Adipocyte (in vitro differentiated cells): ENCODE results near the gene UBE2E1.

ENCODE experiments used
- DNase-seq: peaks from one replicate; pipeline ENCODE4 v3.0.0-alpha.2; 2015; ENCODE audit warnings: low read depth
- H3K27me3 ChIP-seq: replicated peaks from 2 replicates; pipeline ENCODE4 v1.7.0; 2013; ENCODE audit warnings: mild to moderate bottlenecking, low read length, moderate library complexity; ENCODE audit not compliant: control insufficient read depth, insufficient read depth
- H3K36me3 ChIP-seq: 2 replicates; pipeline ENCODE4 v1.7.0; 2013; ENCODE audit warnings: low read length, mild to moderate bottlenecking, moderate library complexity; ENCODE audit not compliant: control insufficient read depth, insufficient read depth, severe bottlenecking
- H3K4me1 ChIP-seq: 2 replicates; pipeline ENCODE4 v1.7.0; 2013; ENCODE audit warnings: mild to moderate bottlenecking, low read length, moderate library complexity; ENCODE audit not compliant: control insufficient read depth, insufficient read depth
- H3K4me3 ChIP-seq: 2 replicates; pipeline ENCODE4 v1.7.0; 2013; ENCODE audit warnings: mild to moderate bottlenecking, low read length, moderate library complexity
- H3K9ac ChIP-seq: 2 replicates; pipeline ENCODE4 v1.7.0; 2013; ENCODE audit warnings: mild to moderate bottlenecking, low read length, moderate library complexity
- H3K9me3 ChIP-seq: 2 replicates; pipeline ENCODE4 v1.7.0; 2013; ENCODE audit warnings: mild to moderate bottlenecking, low read length, moderate library complexity; ENCODE audit not compliant: control insufficient read depth

UBE2E1 gene

GRCh38 chr3:23809840-23810342, 4.1 kb downstream of the UBE2E1 start:
- H3K4me3 ChIP-seq, result peak overlapping the region; percentile 83
- H3K4me1 ChIP-seq, result peaks cover 27% of the 10 kb centered on the region
- no peak for DNase-seq
- H3K27me3 ChIP-seq, result no peaks in the 10 kb centered on the region
- H3K9me3 ChIP-seq, result no peaks in the 10 kb centered on the region
- H3K9ac ChIP-seq, result peak overlapping the region; percentile 73
- peaks cover 27% of the 10 kb centered on the region for H3K36me3 ChIP-seq

DNA sequence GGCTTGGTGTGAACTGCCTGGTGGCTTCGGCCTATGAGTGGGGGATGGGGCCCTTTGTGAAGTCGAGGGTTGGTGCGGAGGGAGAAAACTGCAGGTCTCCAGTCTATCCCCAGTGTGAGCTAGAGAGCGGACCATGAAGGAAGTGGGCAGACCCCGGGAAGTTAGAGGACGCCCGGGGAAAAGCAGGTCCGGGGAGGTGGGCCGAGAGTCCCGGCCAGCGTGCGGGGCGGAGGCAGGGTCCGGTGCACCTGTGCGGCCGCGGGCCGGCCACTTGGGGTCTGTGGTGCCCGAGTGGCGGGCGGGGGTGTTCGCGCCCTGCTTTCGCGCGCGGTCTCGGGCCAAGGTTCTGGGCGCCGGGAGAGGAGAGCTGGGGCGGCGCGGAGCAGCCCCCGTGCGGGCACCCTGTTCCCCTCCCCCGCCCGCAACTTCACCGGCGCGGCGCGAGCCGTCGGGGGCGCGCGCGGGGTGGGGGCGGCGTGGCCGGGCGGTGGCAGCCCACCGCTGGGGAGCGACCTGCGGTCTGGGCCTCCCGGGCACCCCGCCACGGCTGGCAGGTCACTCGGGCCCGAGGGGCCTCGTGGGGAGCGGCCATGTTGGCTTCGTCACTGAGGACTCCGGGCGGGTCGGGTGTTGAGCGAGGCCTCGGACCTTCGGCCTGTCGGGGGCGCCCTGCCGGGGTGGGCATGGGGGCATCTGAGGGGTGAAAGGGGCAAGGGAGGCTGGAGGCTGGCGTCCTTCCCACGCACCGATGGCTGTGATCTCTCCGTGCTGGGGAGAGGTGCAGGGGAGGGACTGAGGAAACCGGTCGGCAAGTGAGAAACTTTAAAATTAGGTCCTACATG, 4.8 kb downstream of the UBE2E1 start:
- no peaks in the 10 kb centered on the region for H3K27me3 ChIP-seq
- H3K9me3 ChIP-seq, result no peaks in the 10 kb centered on the region
- peak overlapping the region; percentile 83 for H3K4me3 ChIP-seq
- H3K36me3 ChIP-seq, result peaks cover 27% of the 10 kb centered on the region
- H3K4me1 ChIP-seq, result peaks cover 27% of the 10 kb centered on the region
- H3K9ac ChIP-seq, result peak overlapping the region; percentile 73
- peak; percentile 59 for DNase-seq

DNA sequence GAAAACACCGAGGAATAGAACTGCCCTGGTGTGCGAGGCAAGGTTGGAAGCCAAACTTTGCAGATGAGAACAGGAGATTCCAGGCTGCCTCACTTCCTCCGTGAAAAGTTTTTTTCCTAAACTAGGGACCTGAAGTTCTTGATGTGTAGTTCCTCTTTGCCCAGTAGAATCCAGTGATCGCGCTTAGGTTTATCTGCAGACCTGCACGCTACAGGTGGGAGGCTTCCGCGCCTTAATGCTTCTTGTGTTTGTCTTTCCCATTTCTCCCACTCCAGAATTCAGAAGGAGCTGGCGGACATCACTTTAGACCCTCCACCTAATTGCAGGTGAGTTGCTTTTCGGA, 5.4 kb downstream of the UBE2E1 start:
- Histone ChIP-seq H3K36me3 (peaks cover 27% of the 10 kb centered on the region), H3K4me1 (peaks cover 27% of the 10 kb centered on the region), H3K27me3 (no peaks in the 10 kb centered on the region), H3K9me3 (no peaks in the 10 kb centered on the region), H3K4me3 (peak overlapping the region; percentile 83), H3K9ac (peak overlapping the region; percentile 73)
- no peak for DNase-seq

GRCh38 chr3:23811919-23812318, 6.2 kb downstream of the UBE2E1 start:
- no peak overlapping the region for H3K9ac ChIP-seq
- H3K4me3 ChIP-seq, result no peak overlapping the region
- DNase-seq, result no peak
- peaks cover 27% of the 10 kb centered on the region for H3K4me1 ChIP-seq
- H3K36me3 ChIP-seq, result peaks cover 27% of the 10 kb centered on the region
- H3K9me3 ChIP-seq, result no peaks in the 10 kb centered on the region
- no peaks in the 10 kb centered on the region for H3K27me3 ChIP-seq

DNA sequence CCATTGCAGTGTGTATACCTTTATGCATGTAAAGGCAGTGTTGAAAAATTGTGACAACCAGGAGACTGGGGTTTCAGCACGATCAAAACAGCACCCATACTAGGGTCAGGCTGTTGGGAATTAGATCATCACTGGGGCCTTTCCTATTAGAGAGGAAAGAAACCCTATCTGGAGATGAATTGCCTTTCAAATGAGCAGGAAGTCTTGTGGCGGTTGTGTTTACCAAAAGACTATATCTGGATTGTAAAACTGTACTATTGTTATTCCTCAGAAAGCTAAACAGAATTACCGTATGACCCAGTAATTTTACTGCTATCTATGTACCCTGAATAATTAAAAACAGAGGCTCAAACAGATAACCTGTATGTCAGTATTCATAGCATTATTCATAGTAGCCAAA, 10.1 kb downstream of the UBE2E1 start:
- DNase-seq, result no peak
- H3K9ac ChIP-seq, result no peak overlapping the region
- peaks cover 14% of the 10 kb centered on the region for H3K36me3 ChIP-seq
- peaks cover 20% of the 10 kb centered on the region for H3K4me1 ChIP-seq
- H3K9me3 ChIP-seq, result no peaks in the 10 kb centered on the region
- H3K4me3 ChIP-seq, result no peak overlapping the region
- H3K27me3 ChIP-seq, result no peaks in the 10 kb centered on the region

DNA sequence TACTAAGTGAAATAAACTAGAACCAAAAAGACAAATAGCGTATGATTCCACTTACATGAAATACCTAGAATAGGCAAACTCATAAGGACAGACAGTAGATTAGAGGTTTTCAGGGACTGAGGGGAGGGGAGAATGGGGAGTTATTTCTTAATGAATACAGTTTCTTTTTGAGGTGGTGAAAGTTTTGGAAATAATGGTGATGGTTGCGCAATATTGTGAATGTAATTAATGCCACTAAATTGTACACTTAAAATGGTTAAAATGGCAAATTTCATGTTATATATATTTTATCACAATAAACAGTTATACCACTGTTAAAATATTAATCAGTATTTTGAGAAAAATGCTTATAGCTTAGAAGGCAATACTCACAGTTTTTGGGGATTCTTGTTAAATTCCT, 11.0 kb downstream of the UBE2E1 start:
- no peak for DNase-seq
- Histone ChIP-seq H3K27me3 (no peaks in the 10 kb centered on the region), H3K4me1 (peaks cover 12% of the 10 kb centered on the region)

DNA sequence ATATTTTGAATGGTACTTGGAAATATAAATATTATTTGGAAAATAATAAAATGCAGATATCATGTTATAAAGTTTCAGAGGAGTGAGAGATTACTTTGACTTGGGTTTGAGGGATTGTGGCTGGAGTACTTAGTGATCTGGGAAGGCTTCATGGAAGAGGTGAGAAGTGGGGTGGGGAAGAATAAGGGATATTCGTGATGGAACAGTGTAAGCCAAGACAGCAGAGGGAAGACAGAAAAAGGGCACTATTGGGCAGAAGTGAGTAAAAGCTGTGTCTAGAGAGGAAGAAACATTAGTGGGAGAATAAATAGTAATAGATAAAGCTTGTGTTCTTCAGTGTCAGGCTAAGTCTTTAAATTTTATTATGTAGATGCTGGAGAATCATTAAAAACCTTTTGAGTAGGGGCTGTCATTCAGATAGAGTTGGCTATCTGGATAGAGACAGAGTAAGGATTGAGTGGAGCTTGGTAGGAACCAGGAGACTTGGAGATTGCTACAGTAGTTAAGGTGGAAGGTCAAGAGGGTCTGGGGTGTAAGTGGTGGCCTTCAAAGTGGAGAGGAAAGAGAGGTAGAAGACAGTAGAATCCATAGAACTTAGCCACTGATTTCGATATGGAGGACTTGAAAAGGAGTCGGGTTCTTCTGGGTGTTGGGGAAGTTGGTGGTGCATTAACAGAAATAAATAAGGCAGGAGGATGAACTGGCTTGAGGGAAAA, 11.9 kb downstream of the UBE2E1 start:
- no peak for DNase-seq
- H3K36me3 ChIP-seq, result peaks cover 4% of the 10 kb centered on the region
- no peak overlapping the region for H3K4me3 ChIP-seq
- H3K9ac ChIP-seq, result no peak overlapping the region
- H3K9me3 ChIP-seq, result no peaks in the 10 kb centered on the region
- peaks cover 12% of the 10 kb centered on the region for H3K4me1 ChIP-seq
- H3K27me3 ChIP-seq, result no peaks in the 10 kb centered on the region

More for the DNA sequence above, 11.0 kb downstream of the UBE2E1 start:
- Histone ChIP-seq H3K4me3 (no peak overlapping the region), H3K9ac (no peak overlapping the region), H3K9me3 (no peaks in the 10 kb centered on the region), H3K36me3 (peaks cover 10% of the 10 kb centered on the region)

DNA sequence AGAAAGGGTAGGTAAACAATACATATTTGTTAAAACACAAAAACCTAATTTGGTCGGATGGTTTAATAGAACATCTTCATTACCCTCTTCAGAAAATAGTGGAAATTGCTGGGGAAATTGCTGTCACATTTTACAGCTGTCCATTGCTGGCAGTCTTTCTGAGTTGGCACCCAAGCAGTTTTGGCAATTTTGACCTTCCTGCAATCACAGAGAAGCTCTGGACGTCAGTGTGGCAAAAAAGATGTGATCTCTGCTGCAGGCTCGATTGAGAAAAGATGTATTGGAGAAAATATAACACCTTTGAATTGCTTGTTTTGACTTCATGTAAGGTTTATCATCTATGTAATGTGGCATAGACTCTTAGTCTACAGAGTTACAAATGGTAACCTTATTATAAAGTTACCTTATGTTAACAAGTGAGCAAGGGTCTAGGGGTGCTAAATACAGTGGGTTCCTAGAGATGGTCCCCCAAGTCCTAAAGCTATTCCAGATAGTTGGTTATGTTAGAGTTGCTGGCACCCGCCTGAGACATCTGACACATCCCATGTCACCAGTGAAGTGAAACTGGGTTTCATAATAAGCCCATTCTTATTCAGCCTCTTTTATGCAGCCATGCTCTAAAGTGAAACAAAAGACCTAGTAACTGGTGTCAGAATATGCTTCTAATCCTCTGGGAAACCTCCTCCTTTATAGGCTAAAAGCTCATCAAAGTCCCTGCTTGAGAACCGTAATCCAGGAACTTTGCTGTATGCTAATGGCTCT, 14.0 kb downstream of the UBE2E1 start:
- H3K27me3 ChIP-seq, result no peaks in the 10 kb centered on the region
- H3K4me1 ChIP-seq, result peaks cover 12% of the 10 kb centered on the region
- H3K4me3 ChIP-seq, result no peak overlapping the region
- H3K36me3 ChIP-seq, result peaks cover 6% of the 10 kb centered on the region
- no peaks in the 10 kb centered on the region for H3K9me3 ChIP-seq
- no peak for DNase-seq
- no peak overlapping the region for H3K9ac ChIP-seq

GRCh38 chr3:23820888-23821287, 15.1 kb downstream of the UBE2E1 start:
- DNase-seq, result no peak
- Histone ChIP-seq H3K9me3 (no peaks in the 10 kb centered on the region), H3K36me3 (peaks cover 6% of the 10 kb centered on the region), H3K27me3 (no peaks in the 10 kb centered on the region), H3K4me1 (peaks cover 12% of the 10 kb centered on the region), H3K9ac (no peak overlapping the region), H3K4me3 (no peak overlapping the region)

GRCh38 chr3:23821858-23822257, 16.1 kb downstream of the UBE2E1 start:
- peaks cover 6% of the 10 kb centered on the region for H3K36me3 ChIP-seq
- no peak overlapping the region for H3K4me3 ChIP-seq
- DNase-seq, result no peak

GRCh38 chr3:23822559-23822958, 16.8 kb downstream of the UBE2E1 start:
- H3K27me3 ChIP-seq, result no peaks in the 10 kb centered on the region

More at GRCh38 chr3:23821858-23822257, 16.1 kb downstream of the UBE2E1 start:
- Histone ChIP-seq H3K9me3 (no peaks in the 10 kb centered on the region), H3K4me1 (peaks cover 19% of the 10 kb centered on the region), H3K27me3 (no peaks in the 10 kb centered on the region), H3K9ac (no peak overlapping the region)

More at GRCh38 chr3:23822559-23822958, 16.8 kb downstream of the UBE2E1 start:
- H3K4me3 ChIP-seq, result no peak overlapping the region
- peaks cover 19% of the 10 kb centered on the region for H3K4me1 ChIP-seq
- H3K9ac ChIP-seq, result no peak overlapping the region
- peaks cover 6% of the 10 kb centered on the region for H3K36me3 ChIP-seq
- no peak for DNase-seq
- H3K9me3 ChIP-seq, result no peaks in the 10 kb centered on the region
